Ishikawa (cell line): Measurements from ENCODE around the gene TREM2.

Experiments
- CREB1 ChIP-seq: IDR thresholded peaks from 2 replicates; pipeline ENCODE4 v1.6.1; 2012; ENCODE audit warnings: low read depth
- EGR1 ChIP-seq: IDR thresholded peaks from 2 replicates; pipeline ENCODE4 v1.6.1; 2012
- FOXM1 ChIP-seq: IDR thresholded peaks from 2 replicates; pipeline ENCODE4 v1.6.1; 2012; ENCODE audit warnings: low read depth, borderline replicate concordance
- TAF1 ChIP-seq: IDR thresholded peaks from 2 replicates; pipeline ENCODE4 v1.6.1; 2012; ENCODE audit warnings: low read depth, mild to moderate bottlenecking
- YY1 ChIP-seq: IDR thresholded peaks from 2 replicates; pipeline ENCODE4 v1.6.1; 2012; ENCODE audit warnings: low read depth

DNA sequence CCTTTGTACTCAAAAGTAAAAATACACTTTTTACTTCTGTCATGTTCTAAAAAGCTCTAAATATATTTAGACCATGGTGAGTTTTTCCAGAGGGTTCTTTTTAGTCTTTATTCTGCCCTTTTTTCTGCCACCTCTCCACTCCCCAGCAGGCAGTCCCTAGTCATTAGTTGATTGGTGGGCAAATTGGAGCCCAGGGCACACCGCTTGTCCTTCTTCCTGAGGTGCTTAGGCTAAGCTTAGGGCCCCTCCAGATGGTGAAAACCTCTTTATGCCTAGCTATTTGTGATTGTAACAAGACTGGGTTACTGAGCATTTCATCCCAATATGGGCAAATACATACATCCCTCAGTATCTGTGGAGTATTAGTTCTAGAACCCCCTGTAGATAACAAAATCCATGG, 15.0 kb downstream of the TREM2 start:
- TF ChIP-seq EGR1 (no peak), FOXM1 (no peak), CREB1 (no peak), YY1 (no peak), TAF1 (no peak)
